Upper lobe of left lung (tissue), 4 donors: Measurements from ENCODE around the gene IFI30.

Experiments
- EP300 ChIP-seq, 4 donors: sonication (generic); formaldehyde crosslinking; IDR thresholded peaks; one replicate each; pipeline ENCODE4 v1.5.1; 2017; ENCODE audit warnings: antibody characterized with exemption in 4 of 4, control low read depth in 2 of 4
- POLR2A ChIP-seq, 4 donors: fragments of 450-650 bp; IDR thresholded peaks; one replicate each; pipeline ENCODE4 v1.5.1; 2016 to 2017; ENCODE audit warnings: antibody characterized with exemption in 4 of 4, mild to moderate bottlenecking in 2 of 4
- POLR2AphosphoS5 ChIP-seq, 2 donors: sonication (generic); formaldehyde crosslinking; IDR thresholded peaks; one replicate each; pipeline ENCODE4 v1.5.1; 2017; ENCODE audit warnings: antibody characterized with exemption in 2 of 2
- TF ChIP-seq, protein P1 (sequence below), 6 experiments: fragments of 450-650 bp in 4 of 6; fragments of 200-600 bp in 2 of 6; sonication (generic) in 2 of 6; IDR thresholded peaks; one replicate each; pipeline ENCODE4 v1.5.1; 2016 to 2019; ENCODE audit warnings: antibody characterized with exemption in 6 of 6

DNA sequence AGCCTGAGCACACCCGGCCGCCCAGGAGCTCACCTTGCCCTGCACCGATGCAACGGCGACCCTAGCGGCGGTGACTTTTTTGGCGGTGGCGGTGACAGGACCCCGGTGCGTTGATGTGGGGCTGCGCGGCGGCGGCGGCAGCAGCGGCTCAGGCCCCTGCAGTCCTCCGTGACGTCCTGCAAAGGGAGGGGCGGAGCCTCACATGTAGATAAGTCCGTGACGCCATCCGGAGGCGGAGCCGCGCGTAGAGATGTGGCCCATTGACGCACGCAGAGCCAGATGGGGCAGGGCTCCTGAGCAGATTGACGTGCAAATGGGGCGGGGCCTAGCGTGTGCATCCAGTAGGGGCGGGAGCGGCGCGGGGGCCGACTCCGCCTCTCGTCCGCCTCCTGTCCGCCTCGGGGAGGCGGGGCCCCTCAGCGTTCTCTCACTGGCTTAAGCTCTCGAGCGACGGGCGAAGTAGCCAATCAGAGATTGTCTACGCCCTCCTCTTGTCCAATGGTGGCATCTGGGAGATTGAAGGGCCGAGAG lies 30.3 kb downstream of the IFI30 start, which contains the start of gene RAB3A:
- TF ChIP-seq, protein P1, sequence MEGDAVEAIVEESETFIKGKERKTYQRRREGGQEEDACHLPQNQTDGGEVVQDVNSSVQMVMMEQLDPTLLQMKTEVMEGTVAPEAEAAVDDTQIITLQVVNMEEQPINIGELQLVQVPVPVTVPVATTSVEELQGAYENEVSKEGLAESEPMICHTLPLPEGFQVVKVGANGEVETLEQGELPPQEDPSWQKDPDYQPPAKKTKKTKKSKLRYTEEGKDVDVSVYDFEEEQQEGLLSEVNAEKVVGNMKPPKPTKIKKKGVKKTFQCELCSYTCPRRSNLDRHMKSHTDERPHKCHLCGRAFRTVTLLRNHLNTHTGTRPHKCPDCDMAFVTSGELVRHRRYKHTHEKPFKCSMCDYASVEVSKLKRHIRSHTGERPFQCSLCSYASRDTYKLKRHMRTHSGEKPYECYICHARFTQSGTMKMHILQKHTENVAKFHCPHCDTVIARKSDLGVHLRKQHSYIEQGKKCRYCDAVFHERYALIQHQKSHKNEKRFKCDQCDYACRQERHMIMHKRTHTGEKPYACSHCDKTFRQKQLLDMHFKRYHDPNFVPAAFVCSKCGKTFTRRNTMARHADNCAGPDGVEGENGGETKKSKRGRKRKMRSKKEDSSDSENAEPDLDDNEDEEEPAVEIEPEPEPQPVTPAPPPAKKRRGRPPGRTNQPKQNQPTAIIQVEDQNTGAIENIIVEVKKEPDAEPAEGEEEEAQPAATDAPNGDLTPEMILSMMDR (IDR thresholded peaks at IDR 0.05): peak in 3 of 6 experiments; percentile 7 to 32 (median 26)
- peak; percentile 36 to 61 for TF ChIP-seq POLR2AphosphoS5 (IDR thresholded peaks at IDR 0.05)
- peak in 1 of 4 donors; percentile 68 for TF ChIP-seq EP300 (IDR thresholded peaks at IDR 0.05)
- TF ChIP-seq POLR2A (IDR thresholded peaks at IDR 0.05): peak in 1 of 4 donors; percentile 69
